Neural progenitor cell (in vitro differentiated cells): ENCODE results near the gene CHAF1A. TPM values are rescaled to one million over a fixed set of nuclear protein-coding genes. Genes with fewer than 3 reads are reported as not detected.
A peak's percentile ranks its signal among the peaks of the same experiment; 100 is the strongest.

ENCODE experiments used
- DNase-seq: peaks from one replicate; pipeline ENCODE4 v3.0.0-alpha.2; 2016; ENCODE audit warnings: low spot score
- H2AFZ ChIP-seq: fragments of 200-600 bp; sonication (generic); replicated peaks from 2 replicates; pipeline ENCODE4 v1.6.1; 2016; ENCODE audit warnings: antibody characterized with exemption
- H3F3A ChIP-seq: fragments of 200-600 bp; sonication (generic); 2 replicates; pipeline ENCODE4 v1.6.1; 2016; ENCODE audit warnings: antibody characterized with exemption, low read depth
- H3K27ac ChIP-seq: fragments of 200-600 bp; sonication (generic); 2 replicates; pipeline ENCODE4 v1.5.1; 2016; ENCODE audit warnings: mild to moderate bottlenecking
- H3K27me3 ChIP-seq: fragments of 200-600 bp; sonication (generic); 2 replicates; pipeline ENCODE4 v1.6.1; 2016; ENCODE audit warnings: mild to moderate bottlenecking, moderate library complexity
- H3K36me3 ChIP-seq: fragments of 200-600 bp; sonication (generic); 2 replicates; pipeline ENCODE4 v1.5.1; 2016
- H3K4me1 ChIP-seq: fragments of 200-600 bp; sonication (generic); 2 replicates; pipeline ENCODE4 v1.6.1; 2016; ENCODE audit warnings: mixed run types
- H3K4me2 ChIP-seq: fragments of 200-600 bp; sonication (generic); 2 replicates; pipeline ENCODE4 v1.6.1; 2016
- H3K4me3 ChIP-seq: fragments of 200-600 bp; sonication (generic); 2 replicates; pipeline ENCODE4 v1.5.1; 2016
- H3K79me2 ChIP-seq: fragments of 200-600 bp; sonication (generic); 2 replicates; pipeline ENCODE4 v1.6.1; 2016; ENCODE audit warnings: low read depth
- H3K9ac ChIP-seq: fragments of 200-600 bp; sonication (generic); 2 replicates; pipeline ENCODE4 v1.6.1; 2016
- H3K9me3 ChIP-seq: fragments of 200-600 bp; sonication (generic); 2 replicates; pipeline ENCODE4 v1.5.1; 2016; ENCODE audit warnings: low read depth
- H4K20me1 ChIP-seq: fragments of 200-600 bp; sonication (generic); 2 replicates; pipeline ENCODE4 v1.6.1; 2016; ENCODE audit warnings: low read depth
- H3K27ac Mint-ChIP-seq: 3 replicates; pipeline ENCODE4 v1.8.0; 2021; ENCODE audit warnings: mixed read lengths
- H3K27me3 Mint-ChIP-seq: 2 replicates; pipeline ENCODE4 v1.8.0; 2022; ENCODE audit warnings: low read depth, mild to moderate bottlenecking, inconsistent platforms, moderate library complexity, mixed read lengths; ENCODE audit not compliant: insufficient read depth
- H3K36me3 Mint-ChIP-seq: 3 replicates; pipeline ENCODE4 v1.8.0; 2021; ENCODE audit warnings: mixed read lengths
- H3K4me1 Mint-ChIP-seq: 3 replicates; pipeline ENCODE4 v1.8.0; 2021; ENCODE audit warnings: mixed read lengths
- H3K4me3 Mint-ChIP-seq: 3 replicates; pipeline ENCODE4 v1.8.0; 2021; ENCODE audit warnings: mild to moderate bottlenecking, moderate library complexity, mixed read lengths
- H3K9me3 Mint-ChIP-seq: 3 replicates; pipeline ENCODE4 v1.8.0; 2020; ENCODE audit warnings: mixed read lengths
- EZH2 ChIP-seq: fragments of 200-600 bp; sonication (generic); IDR thresholded peaks from 2 replicates; pipeline ENCODE4 v1.6.1; 2017; ENCODE audit warnings: antibody characterized with exemption, mild to moderate bottlenecking, moderate library complexity
- EZH2phosphoT487 ChIP-seq: fragments of 200-600 bp; sonication (generic); IDR thresholded peaks from 2 replicates; pipeline ENCODE4 v1.6.1; 2017; ENCODE audit warnings: antibody characterized with exemption
- total RNA-seq: library from RNA; depleted of rRNA; stranded (reverse); fragments of >200 nt; gene quantifications from 2 replicates; pipeline ENCODE4 v1.2.3, GENCODE V29; 2015; ENCODE audit warnings: low replicate concordance
- TF ChIP-seq, protein P1 (sequence below): fragments of 200-600 bp; sonication (generic); IDR thresholded peaks from 2 replicates; pipeline ENCODE4 v1.5.1; 2017; ENCODE audit warnings: antibody characterized with exemption, mild to moderate bottlenecking

CHAF1A gene
- total RNA-seq, 1 donor from 2014 or later, result 37.5 TPM

DNA sequence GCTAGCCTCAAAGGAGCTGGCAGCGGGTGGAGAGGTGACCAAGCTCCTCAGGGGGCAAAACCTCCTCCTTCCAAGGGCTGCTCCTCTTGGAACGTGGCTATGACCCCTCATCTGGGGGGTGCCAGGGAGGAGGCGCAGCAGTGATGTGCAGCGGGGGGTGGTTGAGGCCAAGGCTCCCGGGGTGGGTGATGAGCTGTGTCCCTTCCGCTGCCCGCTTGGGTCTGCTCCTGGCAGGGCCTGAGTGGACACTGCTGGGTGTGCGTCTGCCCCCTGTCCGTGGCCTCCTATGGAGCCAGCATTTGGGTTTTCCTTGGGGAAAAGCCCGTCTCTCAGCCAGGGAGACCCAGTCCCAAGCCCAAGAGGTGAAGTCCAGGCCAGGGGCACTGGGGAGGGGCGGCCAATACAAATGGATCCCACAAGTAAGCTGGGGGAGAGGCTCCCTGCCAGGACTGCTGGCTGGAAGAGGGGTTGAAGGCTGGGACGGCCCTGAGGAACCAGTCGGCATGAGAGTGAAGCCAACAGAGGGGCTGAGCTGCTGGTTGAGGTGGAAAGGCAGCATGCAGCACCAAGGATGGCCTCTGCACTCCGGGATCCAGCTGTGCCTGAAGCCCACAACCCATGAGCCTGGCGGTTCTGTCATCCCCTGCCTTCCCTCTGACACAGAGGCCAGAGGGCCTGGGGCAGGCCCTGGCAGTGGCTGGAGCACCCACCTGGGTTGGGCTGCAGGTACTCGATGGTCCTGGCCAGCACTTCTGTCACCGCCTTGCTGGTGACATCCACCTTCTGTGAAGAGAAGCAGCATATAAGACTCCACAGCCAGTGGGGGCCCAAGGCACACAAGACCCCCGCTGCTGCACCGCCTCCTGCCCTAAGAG lies 36.4 kb upstream of the CHAF1A start:
- no peak for TF ChIP-seq EZH2
- TF ChIP-seq, protein P1, sequence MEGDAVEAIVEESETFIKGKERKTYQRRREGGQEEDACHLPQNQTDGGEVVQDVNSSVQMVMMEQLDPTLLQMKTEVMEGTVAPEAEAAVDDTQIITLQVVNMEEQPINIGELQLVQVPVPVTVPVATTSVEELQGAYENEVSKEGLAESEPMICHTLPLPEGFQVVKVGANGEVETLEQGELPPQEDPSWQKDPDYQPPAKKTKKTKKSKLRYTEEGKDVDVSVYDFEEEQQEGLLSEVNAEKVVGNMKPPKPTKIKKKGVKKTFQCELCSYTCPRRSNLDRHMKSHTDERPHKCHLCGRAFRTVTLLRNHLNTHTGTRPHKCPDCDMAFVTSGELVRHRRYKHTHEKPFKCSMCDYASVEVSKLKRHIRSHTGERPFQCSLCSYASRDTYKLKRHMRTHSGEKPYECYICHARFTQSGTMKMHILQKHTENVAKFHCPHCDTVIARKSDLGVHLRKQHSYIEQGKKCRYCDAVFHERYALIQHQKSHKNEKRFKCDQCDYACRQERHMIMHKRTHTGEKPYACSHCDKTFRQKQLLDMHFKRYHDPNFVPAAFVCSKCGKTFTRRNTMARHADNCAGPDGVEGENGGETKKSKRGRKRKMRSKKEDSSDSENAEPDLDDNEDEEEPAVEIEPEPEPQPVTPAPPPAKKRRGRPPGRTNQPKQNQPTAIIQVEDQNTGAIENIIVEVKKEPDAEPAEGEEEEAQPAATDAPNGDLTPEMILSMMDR, result no peak
- TF ChIP-seq EZH2phosphoT487, result no peak
- Histone ChIP-seq H3K9me3 (no peaks in the 10 kb centered on the region), H3K9ac (no peak overlapping the region), H2AFZ (no peak overlapping the region), H3F3A (peaks cover 37% of the 10 kb centered on the region), H3K36me3 (no peaks in the 10 kb centered on the region), H3K27ac (no peak overlapping the region), H3K4me3 (no peak overlapping the region), H4K20me1 (peaks cover 51% of the 10 kb centered on the region), H3K79me2 (peaks cover 19% of the 10 kb centered on the region), H3K27me3 (no peaks in the 10 kb centered on the region), H3K4me1 (peaks cover 20% of the 10 kb centered on the region), H3K4me2 (no peak overlapping the region)
- DNase-seq, result no peak
- H3K27me3 Mint-ChIP-seq, result peaks cover 4% of the 10 kb centered on the region
- H3K36me3 Mint-ChIP-seq, result peaks cover 4% of the 10 kb centered on the region
- H3K4me3 Mint-ChIP-seq, result no peak overlapping the region
- H3K4me1 Mint-ChIP-seq, result peaks cover 23% of the 10 kb centered on the region
- H3K9me3 Mint-ChIP-seq, result no peaks in the 10 kb centered on the region
- H3K27ac Mint-ChIP-seq, result no peak overlapping the region

DNA sequence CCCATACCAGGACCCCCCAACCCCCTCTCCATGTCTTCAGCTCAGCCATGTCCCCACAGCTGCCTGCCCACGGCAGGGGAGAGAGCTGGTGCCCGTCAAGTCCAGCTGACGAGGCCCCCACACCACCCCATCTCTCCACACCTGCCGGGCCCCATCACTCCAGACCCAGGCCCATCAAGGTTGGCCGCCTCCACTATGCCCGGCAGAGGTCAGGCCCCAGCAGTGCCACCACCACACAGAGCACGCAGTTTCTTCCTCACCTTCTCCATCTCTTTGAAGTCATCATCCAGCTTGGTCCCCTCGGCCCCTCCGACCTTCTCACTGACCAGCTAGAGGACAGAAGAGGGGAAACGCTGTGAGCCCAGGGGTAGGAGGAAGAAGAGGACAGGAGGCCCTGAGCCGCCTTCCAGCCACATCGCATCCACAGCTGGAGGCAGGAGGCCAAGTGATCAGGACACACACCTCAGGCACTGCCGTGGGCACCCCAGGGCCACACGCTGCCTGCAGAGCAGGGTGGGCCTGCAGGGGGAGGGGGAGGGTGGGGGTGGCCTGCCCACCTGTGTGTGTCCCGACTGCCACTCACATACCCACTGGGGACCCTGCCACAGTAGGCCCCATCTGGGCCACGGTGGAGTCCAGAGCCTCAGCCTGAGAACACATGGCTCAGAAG lies 35.6 kb upstream of the CHAF1A start:
- H3K36me3 ChIP-seq, result no peaks in the 10 kb centered on the region
- H3K4me3 Mint-ChIP-seq, result peak overlapping the region; percentile 46
- no peak for DNase-seq
- H4K20me1 ChIP-seq, result peaks cover 56% of the 10 kb centered on the region
- H3K9ac ChIP-seq, result no peak overlapping the region
- no peaks in the 10 kb centered on the region for H3K9me3 ChIP-seq
- H3K36me3 Mint-ChIP-seq, result peaks cover 4% of the 10 kb centered on the region
- H3K4me1 Mint-ChIP-seq, result peaks cover 24% of the 10 kb centered on the region
- H3K27ac ChIP-seq, result no peak overlapping the region
- TF ChIP-seq EZH2phosphoT487, result no peak
- no peak for TF ChIP-seq EZH2
- TF ChIP-seq, protein P1, result no peak
- H3F3A ChIP-seq, result peaks cover 37% of the 10 kb centered on the region
- H3K4me1 ChIP-seq, result peaks cover 17% of the 10 kb centered on the region
- no peaks in the 10 kb centered on the region for H3K27me3 ChIP-seq
- no peaks in the 10 kb centered on the region for H3K9me3 Mint-ChIP-seq
- H3K27me3 Mint-ChIP-seq, result peaks cover 3% of the 10 kb centered on the region
- no peak overlapping the region for H2AFZ ChIP-seq
- H3K79me2 ChIP-seq, result peaks cover 23% of the 10 kb centered on the region
- H3K4me3 ChIP-seq, result no peak overlapping the region
- H3K4me2 ChIP-seq, result no peak overlapping the region
- H3K27ac Mint-ChIP-seq, result no peak overlapping the region

DNA sequence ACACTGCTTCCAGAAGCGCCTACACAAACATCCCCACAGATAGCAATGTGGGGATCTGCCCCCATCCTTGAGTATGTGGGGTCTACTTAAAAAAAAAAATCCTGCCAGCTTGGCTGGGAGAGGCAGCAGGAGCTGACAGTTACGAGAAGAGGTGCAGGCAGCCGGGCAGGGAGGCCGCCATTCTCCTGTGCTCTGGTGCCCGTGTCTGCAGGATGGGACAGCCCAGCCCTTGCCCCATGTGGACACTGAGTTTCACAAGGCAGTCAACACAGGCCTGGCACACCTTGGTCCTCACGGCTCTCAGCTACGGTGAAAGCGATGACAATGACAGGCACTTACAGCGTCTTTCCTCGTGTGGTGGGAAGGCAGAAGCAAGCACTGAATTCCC lies 35.1 kb upstream of the CHAF1A start:
- Histone ChIP-seq H4K20me1 (peaks cover 61% of the 10 kb centered on the region), H3K27me3 (no peaks in the 10 kb centered on the region), H3K27ac (no peak overlapping the region), H2AFZ (no peak overlapping the region), H3K4me3 (no peak overlapping the region), H3K9ac (no peak overlapping the region), H3K79me2 (peaks cover 28% of the 10 kb centered on the region), H3K9me3 (no peaks in the 10 kb centered on the region), H3K4me1 (peaks cover 17% of the 10 kb centered on the region), H3F3A (peaks cover 32% of the 10 kb centered on the region), H3K4me2 (no peak overlapping the region), H3K36me3 (no peaks in the 10 kb centered on the region)
- peaks cover 2% of the 10 kb centered on the region for H3K36me3 Mint-ChIP-seq
- H3K9me3 Mint-ChIP-seq, result no peaks in the 10 kb centered on the region
- no peak for DNase-seq
- H3K4me3 Mint-ChIP-seq, result no peak overlapping the region
- no peak overlapping the region for H3K27ac Mint-ChIP-seq
- H3K4me1 Mint-ChIP-seq, result peaks cover 22% of the 10 kb centered on the region
- TF ChIP-seq EZH2phosphoT487 (no peak), EZH2 (no peak)
- TF ChIP-seq, protein P1, result no peak
- peaks cover 3% of the 10 kb centered on the region for H3K27me3 Mint-ChIP-seq
